ENCODE data around the gene PITRM1.

Gene PITRM1

DNA sequence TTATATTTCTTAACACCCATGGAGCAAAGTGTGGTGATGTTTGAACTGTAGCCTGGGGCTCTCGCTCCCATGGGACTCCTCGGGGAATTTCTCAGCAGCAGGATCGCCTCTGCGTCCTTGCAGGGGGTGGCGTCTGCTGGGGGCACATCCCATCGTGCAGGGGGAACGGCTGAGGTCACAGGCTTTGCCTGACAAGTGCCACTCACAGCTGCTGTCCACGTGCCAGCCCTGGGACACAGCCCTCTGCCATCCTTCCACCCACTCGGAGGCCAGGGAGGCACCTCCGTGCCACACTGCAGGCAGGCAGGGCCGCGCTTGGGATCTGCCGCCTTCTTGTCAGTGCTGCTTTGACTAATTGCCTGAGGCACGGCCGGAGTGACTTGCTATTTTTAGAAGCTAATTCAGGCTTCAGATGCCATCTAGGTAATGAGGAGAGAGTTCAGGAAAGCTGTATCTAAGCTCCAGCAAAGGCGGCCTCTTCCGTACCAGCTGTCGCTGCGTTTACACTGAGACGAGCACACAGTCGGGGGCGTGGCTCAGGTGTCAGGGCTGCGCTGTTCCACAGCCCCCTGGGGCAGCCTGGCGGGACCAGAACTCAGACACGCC lies 45.7 kb downstream of the PITRM1 start:
- Histone ChIP-seq H3K9me3 (ENCODE audit: control insufficient read depth, low read length) (no peaks in the 10 kb centered on the region), H3K36me3 (ENCODE audit: control insufficient read depth in 1 of 2, insufficient read depth in 2 of 2, low read depth in 1 of 2, low read length in 2 of 2) (peaks cover 35 to 84% of the 10 kb centered on the region in 2 experiments), H2BK12ac (ENCODE audit: low read length in 2 of 2) (no peak overlapping the region), H3K27ac (ENCODE audit: low read length, poor library complexity, severe bottlenecking) (peak overlapping the region; percentile 5), H3K18ac (ENCODE audit: low read depth in 1 of 2, low read length in 2 of 2) (no peak overlapping the region), H2BK120ac (ENCODE audit: low read depth, low read length) (no peak overlapping the region), H2AK5ac (ENCODE audit: low read length, severe bottlenecking) (no peak overlapping the region), H4K8ac (ENCODE audit: low read length) (no peak overlapping the region), H3K14ac (ENCODE audit: low read length in 2 of 2) (peak overlapping the region in 1 of 2 experiments; percentile 61), H3K4me3 (ENCODE audit: insufficient read depth in 1 of 2, low read depth in 1 of 2, low read length in 2 of 2) (no peak overlapping the region), H3K23ac (ENCODE audit: low read length in 2 of 2) (no peak overlapping the region), H3K4me1 (ENCODE audit: control insufficient read depth, insufficient read depth, low read depth, low read length) (peaks cover 29% of the 10 kb centered on the region), H3K9ac (ENCODE audit: low read length) (no peak overlapping the region), H3K27me3 (ENCODE audit: control insufficient read depth in 1 of 2, insufficient read depth in 1 of 2, low read length in 2 of 2) (no peaks in the 10 kb centered on the region), H3K4me2 (ENCODE audit: low read length, poor library complexity, severe bottlenecking) (peak overlapping the region; percentile 38), H2AFZ (ENCODE audit: low read depth, low read length) (no peak overlapping the region), H4K91ac (ENCODE audit: low read length) (no peak overlapping the region), H3K4ac (ENCODE audit: low read depth in 1 of 2, low read length in 2 of 2) (no peak overlapping the region), H2BK5ac (ENCODE audit: low read depth, low read length, poor library complexity, severe bottlenecking) (no peak overlapping the region), H3K79me1 (replicated peaks; ENCODE audit: low read length, poor library complexity, severe bottlenecking) (peaks cover 31% of the 10 kb centered on the region), H2BK15ac (ENCODE audit: low read depth, poor library complexity, severe bottlenecking) (no peak overlapping the region)
- 81% methylated on average over 25 of the region's 25 CpGs for whole genome bisulfite sequencing
- DNase-seq: peak; percentile 14

DNA sequence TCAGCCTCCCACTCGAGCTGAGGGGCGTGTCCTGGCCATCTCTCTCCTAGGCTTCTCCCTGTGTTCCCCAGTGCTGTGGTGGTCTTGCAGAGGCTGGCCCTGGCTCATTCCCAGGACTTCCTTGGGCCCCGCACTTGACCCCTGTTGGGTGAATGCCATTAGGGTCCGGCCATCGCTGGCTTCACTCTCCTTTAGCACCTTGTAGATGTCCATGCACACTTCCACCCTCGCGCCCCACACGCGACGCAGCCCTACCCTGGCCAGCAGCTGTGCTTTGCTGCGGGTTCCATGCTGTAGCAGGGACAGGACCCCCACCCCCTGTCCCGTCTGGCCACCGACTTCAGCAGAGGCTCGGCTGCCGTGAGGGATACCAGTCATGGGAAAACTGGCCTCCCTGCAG lies 46.3 kb downstream of the PITRM1 start:
- Histone ChIP-seq H4K91ac (ENCODE audit: low read length) (no peak overlapping the region), H3K23ac (ENCODE audit: low read length in 2 of 2) (no peak overlapping the region), H2AFZ (ENCODE audit: low read depth, low read length) (no peak overlapping the region), H3K36me3 (ENCODE audit: control insufficient read depth in 1 of 2, insufficient read depth in 2 of 2, low read depth in 1 of 2, low read length in 2 of 2) (peaks cover 32 to 84% of the 10 kb centered on the region in 2 experiments), H4K8ac (ENCODE audit: low read length) (no peak overlapping the region), H3K14ac (ENCODE audit: low read length in 2 of 2) (no peak overlapping the region), H2BK15ac (ENCODE audit: low read depth, poor library complexity, severe bottlenecking) (no peak overlapping the region), H3K27me3 (ENCODE audit: control insufficient read depth in 1 of 2, insufficient read depth in 1 of 2, low read length in 2 of 2) (no peaks in the 10 kb centered on the region), H3K4me1 (ENCODE audit: control insufficient read depth, insufficient read depth, low read depth, low read length) (peaks cover 29% of the 10 kb centered on the region), H2BK120ac (ENCODE audit: low read depth, low read length) (no peak overlapping the region), H2BK5ac (ENCODE audit: low read depth, low read length, poor library complexity, severe bottlenecking) (no peak overlapping the region), H3K4ac (ENCODE audit: low read depth in 1 of 2, low read length in 2 of 2) (no peak overlapping the region), H3K18ac (ENCODE audit: low read depth in 1 of 2, low read length in 2 of 2) (no peak overlapping the region), H3K79me1 (replicated peaks; ENCODE audit: low read length, poor library complexity, severe bottlenecking) (peaks cover 31% of the 10 kb centered on the region), H2BK12ac (ENCODE audit: low read length in 2 of 2) (peak overlapping the region in 1 of 2 experiments; percentile 13), H3K4me3 (ENCODE audit: insufficient read depth in 1 of 2, low read depth in 1 of 2, low read length in 2 of 2) (no peak overlapping the region), H3K27ac (ENCODE audit: low read length, poor library complexity, severe bottlenecking) (no peak overlapping the region), H3K9ac (ENCODE audit: low read length) (no peak overlapping the region), H2AK5ac (ENCODE audit: low read length, severe bottlenecking) (no peak overlapping the region), H3K9me3 (ENCODE audit: control insufficient read depth, low read length) (no peaks in the 10 kb centered on the region), H3K4me2 (ENCODE audit: low read length, poor library complexity, severe bottlenecking) (no peak overlapping the region)
- no peak for DNase-seq
- WGBS: 87% methylated on average over 15 of the region's 15 CpGs

DNA sequence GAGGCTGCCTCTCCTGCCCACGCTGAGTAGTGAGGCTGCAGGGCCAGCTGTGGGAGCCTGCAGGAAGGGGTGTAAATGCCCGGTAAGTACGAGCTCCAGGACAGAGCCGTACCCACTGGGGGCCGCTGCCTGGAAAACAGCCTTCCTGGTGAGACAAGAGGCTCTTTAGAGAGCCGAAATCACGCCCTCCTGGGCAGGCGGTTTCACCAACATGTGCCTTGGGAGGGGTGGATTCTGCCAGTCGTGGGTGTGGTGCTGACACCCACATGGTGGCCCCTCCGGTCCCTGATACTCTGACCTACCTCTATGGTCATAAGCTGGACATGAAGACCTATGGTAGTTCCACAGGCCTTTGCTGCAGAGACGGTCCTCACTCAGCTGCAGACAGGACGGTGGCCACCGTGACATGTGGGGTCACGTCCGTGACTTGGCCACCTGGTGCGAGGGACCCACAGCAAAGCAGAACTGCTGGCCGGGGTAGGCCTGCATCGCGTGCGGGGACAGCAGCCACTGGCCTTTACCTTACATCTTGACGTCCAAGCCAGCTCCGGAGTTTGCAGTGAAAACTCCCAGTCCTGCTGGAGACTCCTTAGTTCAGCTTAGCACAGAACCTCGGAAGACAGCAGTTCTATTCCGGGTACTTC lies 46.9 kb downstream of the PITRM1 start:
- Histone ChIP-seq H3K36me3 (ENCODE audit: control insufficient read depth in 1 of 2, insufficient read depth in 2 of 2, low read depth in 1 of 2, low read length in 2 of 2) (peaks cover 33 to 85% of the 10 kb centered on the region in 2 experiments), H3K4ac (ENCODE audit: low read depth in 1 of 2, low read length in 2 of 2) (no peak overlapping the region), H3K27me3 (ENCODE audit: control insufficient read depth in 1 of 2, insufficient read depth in 1 of 2, low read length in 2 of 2) (no peaks in the 10 kb centered on the region), H2BK5ac (ENCODE audit: low read depth, low read length, poor library complexity, severe bottlenecking) (no peak overlapping the region), H4K91ac (ENCODE audit: low read length) (no peak overlapping the region), H3K4me3 (ENCODE audit: insufficient read depth in 1 of 2, low read depth in 1 of 2, low read length in 2 of 2) (no peak overlapping the region), H3K79me1 (replicated peaks; ENCODE audit: low read length, poor library complexity, severe bottlenecking) (peaks cover 34% of the 10 kb centered on the region), H3K4me1 (ENCODE audit: control insufficient read depth, insufficient read depth, low read depth, low read length) (peaks cover 29% of the 10 kb centered on the region), H4K8ac (ENCODE audit: low read length) (peak overlapping the region; percentile 35), H2BK15ac (ENCODE audit: low read depth, poor library complexity, severe bottlenecking) (no peak overlapping the region), H3K18ac (ENCODE audit: low read depth in 1 of 2, low read length in 2 of 2) (no peak overlapping the region), H3K27ac (ENCODE audit: low read length, poor library complexity, severe bottlenecking) (no peak overlapping the region), H2BK120ac (ENCODE audit: low read depth, low read length) (no peak overlapping the region), H3K23ac (ENCODE audit: low read length in 2 of 2) (no peak overlapping the region), H3K9me3 (ENCODE audit: control insufficient read depth, low read length) (no peaks in the 10 kb centered on the region), H3K9ac (ENCODE audit: low read length) (no peak overlapping the region), H3K14ac (ENCODE audit: low read length in 2 of 2) (no peak overlapping the region), H3K4me2 (ENCODE audit: low read length, poor library complexity, severe bottlenecking) (no peak overlapping the region), H2BK12ac (ENCODE audit: low read length in 2 of 2) (no peak overlapping the region), H2AK5ac (ENCODE audit: low read length, severe bottlenecking) (no peak overlapping the region), H2AFZ (ENCODE audit: low read depth, low read length) (no peak overlapping the region)
- DNase-seq: no peak
- WGBS: 92% methylated on average over 24 of the region's 24 CpGs

DNA sequence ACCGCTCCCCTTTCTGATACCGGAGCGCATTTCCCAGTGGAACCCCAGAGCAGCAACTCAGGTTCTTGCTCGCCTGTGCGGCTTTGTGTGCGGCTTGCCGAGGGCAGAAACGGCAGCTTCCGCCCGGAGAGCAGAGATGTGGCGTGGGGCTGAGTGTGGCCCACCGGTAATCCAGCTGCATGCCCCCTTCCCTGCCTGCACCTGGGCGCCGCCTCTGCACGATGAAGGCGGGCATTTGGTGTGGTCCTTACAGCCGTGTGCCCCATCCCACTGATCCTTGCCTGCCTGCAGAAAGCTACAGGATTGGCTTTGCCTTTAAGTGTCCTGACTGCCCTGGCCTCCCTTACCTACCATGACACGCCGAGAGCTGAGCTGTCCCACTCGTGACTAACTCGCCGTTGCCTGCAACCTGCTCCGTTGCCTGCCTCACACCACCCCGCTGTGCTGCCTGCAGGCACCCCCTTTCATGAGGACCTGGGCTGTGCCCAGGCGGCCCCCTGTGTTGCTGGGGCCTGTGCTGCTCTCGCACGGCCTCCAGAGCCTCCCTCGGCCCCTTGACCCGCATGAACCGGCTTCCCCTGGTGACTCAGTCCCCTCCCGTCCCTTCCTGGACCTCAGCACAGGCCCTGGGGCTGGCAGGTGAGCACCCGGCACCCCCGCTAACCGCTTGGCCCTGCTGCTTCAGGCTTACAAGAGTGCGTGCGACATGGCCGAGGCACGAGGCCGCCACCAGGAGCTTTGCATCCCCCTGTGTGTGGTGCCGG lies 48.0 kb downstream of the PITRM1 start:
- Histone ChIP-seq H3K36me3 (ENCODE audit: control insufficient read depth in 1 of 2, insufficient read depth in 2 of 2, low read depth in 1 of 2, low read length in 2 of 2) (peaks cover 25 to 81% of the 10 kb centered on the region in 2 experiments), H3K27me3 (ENCODE audit: control insufficient read depth in 1 of 2, insufficient read depth in 1 of 2, low read length in 2 of 2) (no peaks in the 10 kb centered on the region), H4K91ac (ENCODE audit: low read length) (no peak overlapping the region), H3K27ac (ENCODE audit: low read length, poor library complexity, severe bottlenecking) (no peak overlapping the region), H3K4me1 (ENCODE audit: control insufficient read depth, insufficient read depth, low read depth, low read length) (peaks cover 29% of the 10 kb centered on the region), H4K8ac (ENCODE audit: low read length) (no peak overlapping the region), H3K9ac (ENCODE audit: low read length) (no peak overlapping the region), H2AK5ac (ENCODE audit: low read length, severe bottlenecking) (no peak overlapping the region), H3K18ac (ENCODE audit: low read depth in 1 of 2, low read length in 2 of 2) (no peak overlapping the region), H2AFZ (ENCODE audit: low read depth, low read length) (no peak overlapping the region), H3K79me1 (replicated peaks; ENCODE audit: low read length, poor library complexity, severe bottlenecking) (peaks cover 31% of the 10 kb centered on the region), H3K14ac (ENCODE audit: low read length in 2 of 2) (no peak overlapping the region), H2BK15ac (ENCODE audit: low read depth, poor library complexity, severe bottlenecking) (no peak overlapping the region), H2BK12ac (ENCODE audit: low read length in 2 of 2) (no peak overlapping the region), H3K9me3 (ENCODE audit: control insufficient read depth, low read length) (no peaks in the 10 kb centered on the region), H2BK120ac (ENCODE audit: low read depth, low read length) (no peak overlapping the region), H3K23ac (ENCODE audit: low read length in 2 of 2) (no peak overlapping the region), H3K4me3 (ENCODE audit: insufficient read depth in 1 of 2, low read depth in 1 of 2, low read length in 2 of 2) (no peak overlapping the region), H3K4me2 (ENCODE audit: low read length, poor library complexity, severe bottlenecking) (no peak overlapping the region), H3K4ac (ENCODE audit: low read depth in 1 of 2, low read length in 2 of 2) (no peak overlapping the region), H2BK5ac (ENCODE audit: low read depth, low read length, poor library complexity, severe bottlenecking) (no peak overlapping the region)
- DNase-seq: no peak
- 96% methylated on average over 40 of the region's 40 CpGs for WGBS
